Large intestine (tissue), 3 donors: Measurements from ENCODE around the gene GPD1L. TPM values are rescaled to one million over a fixed set of nuclear protein-coding genes. Genes with fewer than 3 reads are reported as not detected.

Source experiments
- DNase-seq, 2 donors: peaks; one replicate each; pipeline versions ENCODE4 v3.0.0 to v3.0.0-alpha.2; 2013
- H3K27ac ChIP-seq: one replicate; pipeline ENCODE4 v1.5.1; 2013; ENCODE audit warnings: low read length
- H3K27me3 ChIP-seq: 2 replicates; pipeline ENCODE4 v1.6.1; 2013; ENCODE audit warnings: low read length; ENCODE audit not compliant: control insufficient read depth, insufficient read depth
- H3K36me3 ChIP-seq: 2 replicates; pipeline ENCODE4 v1.6.1; 2013; ENCODE audit warnings: low read length; ENCODE audit not compliant: control insufficient read depth, insufficient read depth
- H3K4me1 ChIP-seq: one replicate; pipeline ENCODE4 v1.6.1; 2013; ENCODE audit warnings: low read length; ENCODE audit not compliant: control insufficient read depth, insufficient read depth
- H3K4me3 ChIP-seq: one replicate; pipeline ENCODE4 v1.5.1; 2013; ENCODE audit warnings: low read length
- H3K9me3 ChIP-seq: one replicate; pipeline ENCODE4 v1.6.1; 2013; ENCODE audit warnings: mild to moderate bottlenecking, low read depth, low read length, moderate library complexity; ENCODE audit not compliant: control insufficient read depth
- WGBS: methylation state at CpG from one replicate; pipeline ENCODE4 v1.1.5; 2013; ENCODE audit warnings: low lambda C conversion rate; ENCODE audit not compliant: insufficient coverage; 5-methylcytosine and 5-hydroxymethylcytosine counted together
- polyA plus RNA-seq: library from polyadenylated mRNA; unstranded; fragments of 120-200 nt; gene quantifications from one replicate; pipeline ENCODE4 v1.2.1, GENCODE V29; 2013

The GPD1L gene
- polyA plus RNA-seq, 1 donor: 17.5 TPM

- H3K27me3 ChIP-seq: no peaks in the 10 kb centered on the region
- 100% methylated on average over 1 of the region's 12 CpGs for WGBS
- H3K36me3 ChIP-seq: peaks cover 16% of the 10 kb centered on the region
- no peaks in the 10 kb centered on the region for H3K9me3 ChIP-seq
- no peak overlapping the region for H3K27ac ChIP-seq
- no peak for DNase-seq
- no peak overlapping the region for H3K4me3 ChIP-seq
- H3K4me1 ChIP-seq: no peaks in the 10 kb centered on the region
These were observed 47.2 kb downstream of the GPD1L start for GRCh38 chr3:32153414-32154204.

- Histone ChIP-seq H3K36me3 (peaks cover 16% of the 10 kb centered on the region), H3K27me3 (no peaks in the 10 kb centered on the region), H3K9me3 (no peaks in the 10 kb centered on the region), H3K4me3 (no peak overlapping the region), H3K4me1 (no peaks in the 10 kb centered on the region), H3K27ac (no peak overlapping the region)
- no peak for DNase-seq
- no CpG with 5 or more reads among the region's 3 CpGs for WGBS
These were observed 47.8 kb downstream of the GPD1L start for GRCh38 chr3:32154205-32154579.

DNA sequence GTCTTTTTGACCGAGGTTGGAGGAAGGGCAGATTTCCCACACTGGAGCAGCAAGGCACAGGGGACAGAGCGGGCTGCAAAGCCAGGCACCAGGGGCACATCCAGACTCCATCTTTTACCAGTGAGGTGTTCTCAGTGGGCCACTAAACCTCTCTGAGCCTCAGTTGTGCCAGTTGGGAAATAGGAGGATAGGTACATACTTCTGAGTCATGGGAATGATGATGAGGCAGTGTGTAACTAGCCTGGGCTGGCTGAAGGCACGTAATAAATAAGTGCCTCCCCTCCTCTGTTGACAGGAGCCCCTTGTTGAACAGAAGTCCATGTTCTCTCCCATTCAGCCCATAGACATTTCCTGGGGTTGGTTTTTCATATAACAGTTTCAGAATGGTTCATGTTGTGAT, 48.7 kb downstream of the GPD1L start:
- no CpG with 5 or more reads among the region's 3 CpGs for WGBS
- Histone ChIP-seq H3K27ac (no peak overlapping the region), H3K36me3 (peaks cover 19% of the 10 kb centered on the region), H3K9me3 (no peaks in the 10 kb centered on the region), H3K27me3 (no peaks in the 10 kb centered on the region), H3K4me3 (no peak overlapping the region), H3K4me1 (no peaks in the 10 kb centered on the region)
- no peak for DNase-seq

DNA sequence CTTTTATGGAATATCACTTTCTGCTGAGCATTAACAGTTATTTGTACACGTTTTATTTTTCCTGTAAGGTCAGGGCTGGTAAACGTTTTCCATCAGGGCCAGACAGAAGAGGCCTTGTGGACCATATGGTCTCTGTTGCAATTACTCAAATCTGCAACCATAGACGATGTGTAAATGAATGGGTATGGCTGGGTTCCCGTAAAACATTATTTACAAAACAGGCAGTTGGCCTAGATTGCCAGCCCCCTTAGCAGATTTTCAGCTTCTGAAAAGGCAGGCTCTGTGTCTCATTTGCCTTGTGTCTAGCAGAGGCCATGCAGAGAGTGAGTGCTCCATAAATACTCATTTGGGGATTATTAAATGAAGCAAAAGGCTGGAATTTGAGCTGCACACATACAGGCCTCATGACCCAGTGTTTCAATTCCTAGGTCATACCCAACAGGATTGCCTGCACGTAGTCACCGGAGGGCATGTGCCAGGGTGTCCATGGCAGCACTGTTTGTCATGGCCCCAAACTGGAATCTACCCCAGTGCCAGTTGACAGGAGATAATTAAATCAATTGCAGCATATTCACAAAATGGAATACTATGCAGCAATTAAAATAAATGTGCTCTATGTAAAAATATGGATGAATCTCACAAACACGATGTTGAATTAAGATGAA, 51.3 kb downstream of the GPD1L start:
- H3K36me3 ChIP-seq: peaks cover 17% of the 10 kb centered on the region
- no peak overlapping the region for H3K4me3 ChIP-seq

GRCh38 chr3:32160706-32161214, 54.3 kb downstream of the GPD1L start:
- H3K4me3 ChIP-seq: no peak overlapping the region
- no peak overlapping the region for H3K27ac ChIP-seq
- peaks cover 8% of the 10 kb centered on the region for H3K36me3 ChIP-seq
- WGBS: 100% methylated on average over 1 of the region's 3 CpGs
- peaks cover 2% of the 10 kb centered on the region for H3K4me1 ChIP-seq
- no peaks in the 10 kb centered on the region for H3K27me3 ChIP-seq
- no peaks in the 10 kb centered on the region for H3K9me3 ChIP-seq
- DNase-seq: no peak

More for the DNA sequence above, 51.3 kb downstream of the GPD1L start:
- Histone ChIP-seq H3K27me3 (no peaks in the 10 kb centered on the region), H3K4me1 (no peaks in the 10 kb centered on the region), H3K27ac (no peak overlapping the region), H3K9me3 (no peaks in the 10 kb centered on the region)
- DNase-seq: no peak
- 93% methylated on average over 3 of the region's 7 CpGs for WGBS

DNA sequence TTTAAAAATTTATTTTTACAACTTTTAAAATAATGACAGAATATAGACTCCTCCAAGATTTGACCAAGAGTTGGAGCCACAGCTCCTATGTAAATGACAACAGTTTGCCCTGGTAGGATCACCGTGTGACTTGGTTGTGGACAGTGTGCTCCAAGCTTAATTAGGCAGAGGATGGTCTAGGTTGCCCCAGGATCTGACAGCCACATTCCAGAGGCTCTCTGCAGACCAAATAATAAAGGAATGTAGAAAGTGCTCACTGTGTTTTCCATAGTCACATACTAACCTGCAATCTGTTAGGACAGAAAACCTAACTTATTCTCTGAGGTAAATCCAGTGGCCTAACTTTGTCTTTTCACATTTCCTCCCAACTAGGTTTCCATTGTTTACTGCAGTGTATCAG, 59.0 kb downstream of the GPD1L start:
- H3K36me3 ChIP-seq: peaks cover 5% of the 10 kb centered on the region
- no peak overlapping the region for H3K4me3 ChIP-seq
- WGBS: no CpG with 5 or more reads among the region's 1 CpG
- peaks cover 8% of the 10 kb centered on the region for H3K9me3 ChIP-seq
- H3K27ac ChIP-seq: no peak overlapping the region
- peaks cover 12% of the 10 kb centered on the region for H3K4me1 ChIP-seq
- DNase-seq: no peak
- H3K27me3 ChIP-seq: no peaks in the 10 kb centered on the region

- no peaks in the 10 kb centered on the region for H3K27me3 ChIP-seq
- H3K4me3 ChIP-seq: no peak overlapping the region
- peaks cover 3% of the 10 kb centered on the region for H3K36me3 ChIP-seq
- H3K4me1 ChIP-seq: peaks cover 12% of the 10 kb centered on the region
- WGBS: no CpG with 5 or more reads among the region's 4 CpGs
- H3K9me3 ChIP-seq: peaks cover 8% of the 10 kb centered on the region
- DNase-seq: no peak
- no peak overlapping the region for H3K27ac ChIP-seq
These were observed 60.2 kb downstream of the GPD1L start for GRCh38 chr3:32166654-32167053.

DNA sequence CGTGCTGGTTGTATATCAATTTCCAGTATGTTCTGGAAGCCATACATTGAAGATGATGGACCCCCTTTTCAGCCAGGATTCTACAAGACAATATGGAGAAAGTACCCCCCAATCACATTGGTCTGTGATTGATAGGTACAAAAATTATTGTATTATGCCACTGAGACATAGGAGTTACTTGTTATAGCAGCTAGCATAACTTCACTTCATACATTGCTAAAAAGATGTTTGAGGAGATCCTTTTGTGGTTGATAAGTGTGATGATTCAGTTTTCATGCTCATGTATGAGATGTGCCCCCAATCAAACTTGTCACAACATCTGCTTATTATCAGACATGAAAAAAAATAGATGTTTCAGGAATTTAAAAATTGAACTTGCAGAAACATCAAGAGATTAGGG, 66.0 kb downstream of the GPD1L start:
- DNase-seq: no peak
- no peaks in the 10 kb centered on the region for H3K27me3 ChIP-seq
- H3K4me1 ChIP-seq: no peaks in the 10 kb centered on the region
- no peak overlapping the region for H3K4me3 ChIP-seq
- WGBS: no CpG with 5 or more reads among the region's 1 CpG
- no peak overlapping the region for H3K27ac ChIP-seq
- H3K9me3 ChIP-seq: peaks cover 8% of the 10 kb centered on the region
- H3K36me3 ChIP-seq: no peaks in the 10 kb centered on the region

DNA sequence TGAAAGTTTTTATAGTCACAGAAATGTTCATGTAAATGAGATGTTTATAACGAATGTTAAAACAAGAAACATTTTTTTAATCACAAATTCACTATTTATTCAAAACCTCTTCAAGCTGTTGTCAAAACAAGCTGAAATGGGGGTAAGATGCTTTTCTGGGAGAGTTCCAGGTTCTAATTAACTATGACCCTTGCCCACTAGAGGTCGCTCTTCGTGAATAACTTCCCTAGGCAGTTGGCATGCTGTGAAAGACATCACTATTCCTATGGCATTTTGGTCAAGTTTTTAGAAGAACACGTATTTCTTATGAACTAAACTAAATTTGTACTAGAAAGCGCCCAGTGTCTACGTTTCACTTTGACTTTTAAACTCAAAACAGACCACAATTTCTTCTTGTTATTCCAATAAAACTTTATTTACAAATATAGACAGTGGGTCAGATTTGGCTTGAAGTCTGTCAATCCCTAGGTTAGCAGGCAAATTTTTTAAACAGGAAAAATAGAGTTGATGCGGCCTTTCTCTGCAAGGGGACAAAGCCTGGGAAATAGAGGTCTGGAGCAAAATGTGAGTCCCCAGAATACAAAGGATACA, 69.3 kb downstream of the GPD1L start:
- peak; percentile 24 for DNase-seq
- Histone ChIP-seq H3K27me3 (no peaks in the 10 kb centered on the region), H3K4me1 (no peaks in the 10 kb centered on the region), H3K9me3 (no peaks in the 10 kb centered on the region), H3K4me3 (no peak overlapping the region), H3K36me3 (no peaks in the 10 kb centered on the region), H3K27ac (no peak overlapping the region)
- WGBS: 82% methylated on average over 2 of the region's 7 CpGs

- no peak overlapping the region for H3K4me3 ChIP-seq
- 20% methylated on average over 1 of the region's 9 CpGs for WGBS
These were observed 70.7 kb downstream of the GPD1L start for GRCh38 chr3:32176989-32177701.

More at GRCh38 chr3:32176989-32177701, 70.7 kb downstream of the GPD1L start:
- no peaks in the 10 kb centered on the region for H3K4me1 ChIP-seq
- H3K27ac ChIP-seq: no peak overlapping the region
- H3K9me3 ChIP-seq: no peaks in the 10 kb centered on the region
- H3K36me3 ChIP-seq: no peaks in the 10 kb centered on the region
- no peaks in the 10 kb centered on the region for H3K27me3 ChIP-seq
- peak; percentile 50 to 75 for DNase-seq
